LNCaP clone FGC (cell line): ENCODE results near the gene LRAT.
A peak's percentile ranks its signal among the peaks of the same experiment; 100 is the strongest.

ENCODE experiments used
- DNase-seq: peaks from one replicate; pipeline ENCODE4 v3.0.0-alpha.2; 2011; ENCODE audit warnings: low read depth
- H3K4me3 ChIP-seq: 2 replicates; pipeline ENCODE4 v1.5.1; 2011; ENCODE audit warnings: mild to moderate bottlenecking, low read depth, low read length, control low read depth
- TF ChIP-seq, protein P1 (sequence below): IDR thresholded peaks from 2 replicates; pipeline ENCODE4 v1.5.1; 2012; ENCODE audit warnings: mild to moderate bottlenecking; ENCODE audit not compliant: control insufficient read depth, insufficient read depth; ENCODE audit errors: extremely low read depth

The LRAT gene

GRCh38 chr4:154760895-154761294, 17.1 kb downstream of the LRAT start:
- H3K4me3 ChIP-seq: no peak overlapping the region
- TF ChIP-seq, protein P1, sequence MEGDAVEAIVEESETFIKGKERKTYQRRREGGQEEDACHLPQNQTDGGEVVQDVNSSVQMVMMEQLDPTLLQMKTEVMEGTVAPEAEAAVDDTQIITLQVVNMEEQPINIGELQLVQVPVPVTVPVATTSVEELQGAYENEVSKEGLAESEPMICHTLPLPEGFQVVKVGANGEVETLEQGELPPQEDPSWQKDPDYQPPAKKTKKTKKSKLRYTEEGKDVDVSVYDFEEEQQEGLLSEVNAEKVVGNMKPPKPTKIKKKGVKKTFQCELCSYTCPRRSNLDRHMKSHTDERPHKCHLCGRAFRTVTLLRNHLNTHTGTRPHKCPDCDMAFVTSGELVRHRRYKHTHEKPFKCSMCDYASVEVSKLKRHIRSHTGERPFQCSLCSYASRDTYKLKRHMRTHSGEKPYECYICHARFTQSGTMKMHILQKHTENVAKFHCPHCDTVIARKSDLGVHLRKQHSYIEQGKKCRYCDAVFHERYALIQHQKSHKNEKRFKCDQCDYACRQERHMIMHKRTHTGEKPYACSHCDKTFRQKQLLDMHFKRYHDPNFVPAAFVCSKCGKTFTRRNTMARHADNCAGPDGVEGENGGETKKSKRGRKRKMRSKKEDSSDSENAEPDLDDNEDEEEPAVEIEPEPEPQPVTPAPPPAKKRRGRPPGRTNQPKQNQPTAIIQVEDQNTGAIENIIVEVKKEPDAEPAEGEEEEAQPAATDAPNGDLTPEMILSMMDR: no peak
- DNase-seq: no peak

DNA sequence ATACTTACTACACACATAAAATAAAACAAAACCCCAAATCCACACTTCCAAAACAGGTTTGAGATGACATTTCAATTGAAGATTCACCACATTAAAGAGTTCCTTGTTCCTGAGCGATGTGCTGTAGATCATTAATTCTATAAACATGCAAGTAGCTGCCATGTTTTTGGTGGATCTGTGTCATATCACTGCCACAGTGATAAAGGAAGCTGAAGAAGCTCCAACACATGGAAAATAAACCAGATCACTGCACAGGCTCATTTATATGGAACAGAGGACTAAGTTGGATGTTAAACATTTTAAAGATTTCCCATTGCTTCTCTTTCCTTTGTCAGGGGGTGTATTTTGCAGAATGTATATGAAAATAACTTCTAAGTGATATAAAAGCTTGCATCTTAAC, 34.5 kb downstream of the LRAT start:
- no peak overlapping the region for H3K4me3 ChIP-seq
- DNase-seq: no peak
- TF ChIP-seq, protein P1: no peak

GRCh38 chr4:154779362-154779947, 35.7 kb downstream of the LRAT start:
- H3K4me3 ChIP-seq: no peak overlapping the region
- no peak for DNase-seq
- TF ChIP-seq, protein P1: peak; percentile 62

- TF ChIP-seq, protein P1: no peak
- H3K4me3 ChIP-seq: no peak within 1 kb of the TSS
Measured at GRCh38 chr4:154781126-154781982, 37.6 kb downstream of the LRAT start, which contains the start of gene RBM46. Gene RBM46, plus strand, starts transcription at chr4:154781272. Its CDS starts 15,481 bp downstream, at chr4:154796753.

GRCh38 chr4:154781983-154782293, 38.1 kb downstream of the LRAT start:
- TF ChIP-seq, protein P1: no peak
- DNase-seq: no peak
- no peak overlapping the region for H3K4me3 ChIP-seq

More at GRCh38 chr4:154781126-154781982, 37.6 kb downstream of the LRAT start, which contains the start of gene RBM46:
- DNase-seq: no peak
